Esophagus squamous epithelium (tissue), 5 donors: Measurements from ENCODE around the gene TSPAN18. TPM values are rescaled to one million over a fixed set of nuclear protein-coding genes. Genes with fewer than 3 reads are reported as not detected.

ENCODE experiments used
- DNase-seq: peaks from one replicate; lab custom pipeline; 2025; lab: John Stamatoyannopoulos, UW
- H3K27ac ChIP-seq, 4 donors: fragments of 200-600 bp; sonication (generic); one replicate each; pipeline ENCODE4 v1.5.1; 2016 to 2019; ENCODE audit warnings: mild to moderate bottlenecking in 1 of 4
- H3K27me3 ChIP-seq, 4 donors: fragments of 200-600 bp; sonication (generic); 1 replicate in 3 of 4; 2 replicates in 1 of 4; pipeline versions ENCODE4 v1.5.1 to v1.6.0; 2017 to 2021; ENCODE audit warnings: antibody characterized with exemption in 1 of 4
- H3K36me3 ChIP-seq, 3 donors: fragments of 200-600 bp; sonication (generic); one replicate each; pipeline ENCODE4 v1.5.1; 2016 to 2019
- H3K4me1 ChIP-seq, 3 donors: fragments of 200-600 bp; sonication (generic); one replicate each; pipeline ENCODE4 v1.5.1; 2017 to 2019
- H3K4me3 ChIP-seq, 4 donors: fragments of 200-600 bp; sonication (generic); 1 replicate in 3 of 4; 2 replicates in 1 of 4; pipeline ENCODE4 v1.5.1; 2016 to 2019; ENCODE audit warnings: mild to moderate bottlenecking in 2 of 4, moderate library complexity in 1 of 4
- H3K9me3 ChIP-seq, 3 donors: fragments of 200-600 bp; sonication (generic); one replicate each; pipeline ENCODE4 v1.5.1; 2016 to 2019
- CTCF ChIP-seq, 6 experiments: fragments of 450-650 bp in 4 of 6; fragments of 200-600 bp in 2 of 6; sonication (generic) in 2 of 6; IDR thresholded peaks; one replicate each; pipeline ENCODE4 v1.5.1; 2016 to 2019; ENCODE audit warnings: antibody characterized with exemption in 6 of 6, mild to moderate bottlenecking in 4 of 6, moderate library complexity in 4 of 6
- POLR2A ChIP-seq, 4 donors: fragments of 450-650 bp; IDR thresholded peaks; one replicate each; pipeline ENCODE4 v1.6.1; 2017; ENCODE audit warnings: antibody characterized with exemption in 4 of 4, mild to moderate bottlenecking in 4 of 4, moderate library complexity in 3 of 4
- WGBS, 2 donors: methylation state at CpG; one replicate each; pipeline ENCODE4 v1.1.5; 2018; 5-methylcytosine and 5-hydroxymethylcytosine counted together
- intact Hi-C: fragments of 100-400 bp; cut with DNase I; formaldehyde crosslinking; loops from one replicate; pipeline ENCODE4 v1.15.0; 2022
- total RNA-seq, 4 donors: library from RNA; depleted of rRNA; stranded (reverse); fragments of >200 nt; gene quantifications; one replicate each; pipeline ENCODE4 v1.1.0, GENCODE V29; 2016
- donor health status: DM: yes; HTN: yes; CAD: no.

TSPAN18 gene
- total RNA-seq, 4 donors from 2014 or later = 0.80 to 4.4 (median 2.0) TPM

GRCh38 chr11:44805596-44805995 is 78.8 kb downstream of the TSPAN18 start:
- no peak for TF ChIP-seq POLR2A (IDR thresholded peaks at IDR 0.05)
- no peak for TF ChIP-seq CTCF (IDR thresholded peaks at IDR 0.05)
- Histone ChIP-seq H3K36me3 (no peaks in the 10 kb centered on the region), H3K4me3 (no peak overlapping the region), H3K27ac (peak overlapping the region in 3 of 4 donors; percentile 43 to 72 (median 59)), H3K27me3 (peaks cover 0 to 2% (median 0%) of the 10 kb centered on the region in 4 donors), H3K9me3 (no peaks in the 10 kb centered on the region), H3K4me1 (peaks cover 0 to 13% (median 0%) of the 10 kb centered on the region in 3 donors)
- intact Hi-C loops = no loop called here
- WGBS, 2 donors = 59 to 69% methylated on average over 6 of the region's 6 CpGs
- no peak for DNase-seq

GRCh38 chr11:44808053-44808753 is 81.4 kb downstream of the TSPAN18 start:
- H3K27me3 ChIP-seq = no peaks in the 10 kb centered on the region
- H3K4me3 ChIP-seq = no peak overlapping the region
- no peaks in the 10 kb centered on the region for H3K36me3 ChIP-seq
- H3K4me1 ChIP-seq = peaks cover 0 to 38% (median 4%) of the 10 kb centered on the region in 3 donors
- no peaks in the 10 kb centered on the region for H3K9me3 ChIP-seq
- TF ChIP-seq POLR2A (IDR thresholded peaks at IDR 0.05) = no peak
- TF ChIP-seq CTCF (IDR thresholded peaks at IDR 0.05) = no peak
- DNase-seq = no peak
- intact Hi-C loops = no loop called here
- 80 to 84% methylated on average over 7 of the region's 7 CpGs for WGBS, 2 donors
- peak overlapping the region in 2 of 4 donors; percentile 25 to 39 for H3K27ac ChIP-seq

GRCh38 chr11:44809283-44809682 is 82.5 kb downstream of the TSPAN18 start:
- no peak for DNase-seq
- intact Hi-C loops = no loop called here
- Histone ChIP-seq H3K36me3 (no peaks in the 10 kb centered on the region), H3K27ac (no peak overlapping the region), H3K27me3 (no peaks in the 10 kb centered on the region), H3K4me1 (peaks cover 0 to 43% (median 7%) of the 10 kb centered on the region in 3 donors), H3K4me3 (no peak overlapping the region), H3K9me3 (no peaks in the 10 kb centered on the region)
- TF ChIP-seq POLR2A (IDR thresholded peaks at IDR 0.05) = no peak
- no peak for TF ChIP-seq CTCF (IDR thresholded peaks at IDR 0.05)
- 90 to 96% methylated on average over 4 of the region's 6 CpGs for WGBS, 2 donors

- Histone ChIP-seq H3K27ac (peak overlapping the region in 1 of 4 donors; percentile 30), H3K27me3 (no peaks in the 10 kb centered on the region), H3K4me3 (no peak overlapping the region), H3K9me3 (no peaks in the 10 kb centered on the region), H3K4me1 (peaks cover 2 to 39% (median 7%) of the 10 kb centered on the region in 3 donors), H3K36me3 (no peaks in the 10 kb centered on the region)
- 30 to 34% methylated on average over 3 to 6 of the region's 6 CpGs for WGBS, 2 donors
- intact Hi-C loops = no loop called here
- DNase-seq = no peak
- TF ChIP-seq POLR2A (IDR thresholded peaks at IDR 0.05) (no peak), CTCF (IDR thresholded peaks at IDR 0.05) (no peak)
These were observed 85.2 kb downstream of the TSPAN18 start for GRCh38 chr11:44811841-44812448.

- WGBS, 2 donors = 63 to 70% methylated on average over 3 of the region's 9 CpGs
- intact Hi-C loops = no loop called here
These were observed 86.2 kb downstream of the TSPAN18 start for GRCh38 chr11:44812971-44813370.

More at GRCh38 chr11:44812971-44813370, 86.2 kb downstream of the TSPAN18 start:
- no peak for DNase-seq
- Histone ChIP-seq H3K27ac (peak overlapping the region in 3 of 4 donors; percentile 30 to 43 (median 42)), H3K36me3 (no peaks in the 10 kb centered on the region), H3K4me1 (peaks cover 6 to 49% (median 7%) of the 10 kb centered on the region in 3 donors), H3K27me3 (no peaks in the 10 kb centered on the region), H3K9me3 (no peaks in the 10 kb centered on the region), H3K4me3 (no peak overlapping the region)
- no peak for TF ChIP-seq POLR2A (IDR thresholded peaks at IDR 0.05)
- TF ChIP-seq CTCF (IDR thresholded peaks at IDR 0.05) = no peak
